GM21723 (cell line): ENCODE measurements around the gene TACC2.
"Not testable (repeated sequence)": the region's sequence is repeated elsewhere in the genome, so short reads cannot be mapped to it uniquely, and the experiment has no call there.

Experiments
- ATAC-seq: cut with Tn5 transposase; IDR thresholded peaks from one replicate; pipeline ENCODE4 v1.9.1; 2021; ENCODE audit warnings: mild to moderate bottlenecking, moderate library complexity; ENCODE audit not compliant: unreplicated experiment

TACC2 gene

DNA sequence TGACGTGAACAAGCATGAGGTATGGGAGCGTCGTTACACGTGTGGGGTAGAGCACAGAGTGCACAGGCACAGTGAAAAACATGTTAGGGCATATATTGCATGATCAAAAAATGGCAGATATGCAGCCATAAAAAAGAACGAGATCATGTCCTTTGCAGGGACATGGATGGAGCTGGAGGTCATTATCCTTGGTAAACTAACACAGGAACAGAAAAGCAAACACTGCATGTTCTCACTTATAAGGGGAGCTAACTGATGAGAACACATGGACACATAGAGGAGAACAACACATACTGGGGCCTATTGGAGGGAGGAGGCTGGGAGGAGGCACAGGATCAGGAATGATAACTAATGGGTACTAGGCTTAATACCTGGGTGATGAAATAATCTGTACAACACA is 66.3 kb downstream of the TACC2 start:
- ATAC-seq: no peak

DNA sequence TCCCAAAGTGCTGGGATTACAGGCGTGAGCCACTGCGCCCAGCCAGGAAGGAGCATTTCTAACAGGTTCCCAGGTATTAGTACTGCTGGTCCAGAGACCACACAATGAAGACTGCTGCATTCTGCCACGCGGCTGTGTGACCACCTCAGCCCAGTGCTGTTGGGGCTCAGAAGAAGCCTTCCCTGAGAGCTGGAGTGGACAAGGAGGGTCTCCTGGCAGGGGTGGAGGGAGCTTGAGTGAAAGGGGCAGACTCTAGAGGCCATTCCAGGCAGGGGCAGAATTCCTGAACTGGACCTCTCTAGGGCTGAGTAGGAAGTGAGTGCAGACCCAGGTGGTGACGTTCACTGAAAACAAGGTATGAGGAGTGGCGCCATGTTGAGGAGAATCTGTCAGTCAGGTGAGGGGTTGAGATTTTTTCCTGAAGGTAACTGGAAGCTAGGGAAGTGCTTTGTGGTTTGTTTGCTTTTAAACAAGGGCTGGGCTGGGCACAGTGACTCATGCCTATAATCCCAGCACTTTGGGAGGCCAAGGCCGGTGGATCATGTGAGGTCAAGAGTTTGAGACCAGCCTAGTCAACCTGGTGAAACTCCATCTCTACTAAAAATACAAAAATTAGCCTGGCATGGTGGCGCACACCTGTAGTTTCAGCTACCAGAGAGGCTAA is 67.6 kb downstream of the TACC2 start:
- ATAC-seq: no peak

DNA sequence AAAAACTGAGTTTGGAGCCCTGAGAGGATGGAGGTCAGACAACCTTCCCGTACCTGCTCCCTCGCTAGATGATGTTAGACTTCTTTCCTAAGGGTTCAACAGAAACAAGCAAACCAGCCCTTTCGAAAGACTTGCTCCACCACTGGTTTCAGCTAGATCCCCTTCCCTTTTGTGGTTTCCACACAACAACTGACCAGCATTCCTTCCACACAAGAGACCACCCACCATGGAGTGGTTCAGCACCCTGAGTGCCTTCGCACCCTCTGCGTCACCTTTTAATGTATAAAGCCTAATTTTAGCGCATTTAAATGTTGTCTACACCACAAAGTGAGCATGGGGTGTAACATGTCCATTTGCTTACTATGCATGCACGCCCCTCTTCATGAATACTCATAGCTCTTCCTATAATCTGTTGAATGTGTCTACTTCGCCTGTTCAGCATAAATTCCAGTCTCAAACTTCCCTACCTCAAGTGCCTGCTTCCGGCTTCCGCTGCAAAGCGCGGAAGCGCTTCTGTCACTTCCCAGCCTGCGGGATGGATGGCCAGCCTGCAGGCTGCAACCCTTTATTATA is 69.0 kb downstream of the TACC2 start:
- ATAC-seq: no peak

- no peak for ATAC-seq
These were observed 71.3 kb downstream of the TACC2 start for GRCh38 chr10:122060250-122060649.

DNA sequence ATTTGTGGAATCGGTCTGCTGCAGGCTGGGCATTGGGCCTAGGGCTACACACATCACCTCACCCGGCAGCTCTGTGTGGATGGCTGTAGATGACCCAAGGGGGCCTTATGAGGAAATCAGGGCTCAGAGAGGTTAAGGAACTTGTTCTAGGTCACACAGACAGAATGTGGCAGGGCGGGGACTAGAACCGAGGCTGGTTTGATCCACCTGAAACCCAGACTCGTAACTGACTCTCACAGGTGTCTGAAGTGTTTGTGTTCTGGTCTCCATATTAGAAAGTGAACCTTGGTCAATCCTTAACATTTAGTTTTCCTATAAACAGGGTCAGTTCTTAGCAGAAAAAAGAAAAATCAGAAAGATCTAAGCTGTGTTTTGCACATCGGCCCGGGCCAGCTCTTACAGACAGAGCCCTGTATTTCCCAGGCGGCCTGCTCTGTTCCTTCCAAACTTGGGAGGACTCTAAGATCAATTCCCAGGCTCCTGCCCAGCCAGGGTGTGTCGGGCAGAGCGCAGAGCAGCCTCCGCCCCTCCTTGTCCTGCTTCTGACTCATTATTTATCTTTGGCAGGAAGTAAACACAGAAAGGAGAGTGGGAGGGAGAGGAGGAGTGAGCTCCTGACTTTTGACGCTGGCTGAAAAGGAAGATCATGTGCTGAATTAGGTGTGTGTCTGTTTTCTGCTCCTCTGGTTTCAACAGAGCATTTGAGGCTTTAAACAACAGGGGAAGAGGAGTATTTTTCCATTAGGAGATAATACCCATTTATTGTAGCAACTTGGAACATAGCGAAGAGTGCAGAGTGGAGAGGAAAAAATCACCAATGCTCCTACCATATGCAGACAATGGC is 74.1 kb downstream of the TACC2 start:
- no peak for ATAC-seq

DNA sequence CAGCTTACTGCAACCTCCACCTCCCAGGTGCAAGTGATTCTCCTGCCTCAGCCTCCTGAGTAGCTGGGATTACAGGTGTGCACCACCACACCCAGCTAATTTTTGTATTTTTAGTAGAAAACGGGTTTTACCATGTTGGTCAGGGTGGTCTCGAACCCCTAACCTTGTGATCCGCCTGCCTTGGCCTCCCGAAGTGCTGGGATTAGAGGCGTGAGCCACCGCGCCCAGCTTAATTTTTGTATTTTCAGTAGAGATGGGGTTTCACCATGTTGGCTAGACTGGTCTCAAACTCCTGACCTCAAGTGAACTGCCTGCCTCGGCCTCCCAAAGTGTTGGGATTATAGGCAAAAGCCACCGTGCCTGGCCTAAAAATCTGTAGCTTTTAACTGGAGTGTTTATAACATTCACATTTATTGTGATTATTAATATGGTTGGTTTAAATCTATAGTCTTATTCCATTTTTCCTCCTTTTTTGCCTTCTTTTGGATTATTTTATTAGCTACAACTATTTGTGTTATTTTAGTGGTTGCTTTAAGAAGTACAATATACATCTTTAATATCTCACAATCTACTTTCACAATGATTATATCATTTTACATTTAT is 77.5 kb downstream of the TACC2 start:
- ATAC-seq: not testable (repeated sequence)

DNA sequence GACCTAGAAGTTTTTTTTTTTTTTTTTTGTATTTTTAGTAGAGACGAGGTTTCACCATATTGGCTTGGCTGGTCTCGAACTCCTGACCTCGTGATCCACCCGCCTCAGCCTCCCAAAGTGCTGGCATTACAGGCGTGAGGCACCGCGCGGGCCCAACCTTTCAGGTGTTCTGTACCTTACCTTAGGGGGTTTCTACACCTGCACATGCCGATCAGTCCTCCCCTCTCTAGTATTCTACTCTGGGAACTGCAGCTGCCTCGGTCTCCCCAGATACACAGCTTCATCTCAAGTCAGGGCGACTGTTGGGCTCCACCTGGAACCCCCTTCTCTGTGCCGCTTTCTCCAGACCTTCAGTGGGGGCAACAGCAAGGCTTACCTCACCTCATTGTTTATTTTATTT is 79.9 kb downstream of the TACC2 start:
- ATAC-seq: no peak

DNA sequence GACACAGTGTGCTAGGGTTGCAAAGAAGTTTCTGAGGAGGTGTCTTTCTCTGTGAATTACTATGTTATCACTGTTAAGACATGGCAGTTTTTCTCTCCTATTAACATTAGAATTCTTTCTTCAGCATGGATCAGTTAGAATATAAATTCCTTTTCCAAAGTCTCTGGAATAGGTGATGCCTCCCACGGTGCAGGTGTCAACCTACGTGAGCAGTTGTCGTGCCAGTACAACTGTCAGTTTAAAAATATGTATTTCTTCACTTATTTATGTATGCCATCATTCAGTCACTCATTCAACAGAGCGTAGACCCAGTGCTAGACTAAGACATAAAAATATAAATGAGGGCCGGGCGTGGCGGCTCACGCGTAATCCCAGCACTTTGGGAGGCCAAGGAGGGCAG is 83.5 kb downstream of the TACC2 start:
- ATAC-seq: no peak

- ATAC-seq: no peak
These were observed 84.5 kb downstream of the TACC2 start for GRCh38 chr10:122073508-122073907.

- ATAC-seq: no peak
These were observed 86.2 kb downstream of the TACC2 start for GRCh38 chr10:122075171-122075570.

GRCh38 chr10:122075876-122076275 is 86.9 kb downstream of the TACC2 start:
- not testable (repeated sequence) for ATAC-seq

DNA sequence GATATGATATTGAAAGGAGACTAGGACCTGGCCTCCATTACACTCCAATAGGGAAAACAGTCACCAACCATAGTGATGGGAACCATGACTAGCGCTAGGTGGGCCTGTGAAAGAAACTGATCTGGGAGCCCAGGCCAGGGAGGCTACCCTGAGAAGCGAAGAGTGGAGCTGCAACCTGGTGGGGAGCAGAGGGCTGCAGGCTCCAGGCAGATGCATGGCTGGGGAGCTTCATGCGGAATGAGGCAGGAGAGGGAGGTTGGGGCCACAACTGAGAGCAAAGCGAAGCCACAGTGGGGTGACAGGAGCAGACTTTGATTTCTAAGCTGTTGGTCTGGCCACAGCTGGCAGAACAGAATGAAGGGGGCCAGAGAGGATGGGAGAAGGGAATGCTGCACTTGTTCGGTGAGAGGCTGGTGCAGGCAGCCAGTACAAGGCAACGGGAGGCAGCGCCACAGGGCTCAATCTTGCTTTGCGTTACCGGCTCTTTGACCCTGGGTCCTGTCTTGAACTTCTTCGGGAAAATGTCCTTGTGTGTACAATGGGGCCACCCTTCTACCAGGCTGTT is 88.4 kb downstream of the TACC2 start:
- no peak for ATAC-seq

- no peak for ATAC-seq
These were observed 89.4 kb downstream of the TACC2 start for GRCh38 chr10:122078326-122078725.

- ATAC-seq: no peak
These were observed 90.2 kb downstream of the TACC2 start for GRCh38 chr10:122078965-122079795.

DNA sequence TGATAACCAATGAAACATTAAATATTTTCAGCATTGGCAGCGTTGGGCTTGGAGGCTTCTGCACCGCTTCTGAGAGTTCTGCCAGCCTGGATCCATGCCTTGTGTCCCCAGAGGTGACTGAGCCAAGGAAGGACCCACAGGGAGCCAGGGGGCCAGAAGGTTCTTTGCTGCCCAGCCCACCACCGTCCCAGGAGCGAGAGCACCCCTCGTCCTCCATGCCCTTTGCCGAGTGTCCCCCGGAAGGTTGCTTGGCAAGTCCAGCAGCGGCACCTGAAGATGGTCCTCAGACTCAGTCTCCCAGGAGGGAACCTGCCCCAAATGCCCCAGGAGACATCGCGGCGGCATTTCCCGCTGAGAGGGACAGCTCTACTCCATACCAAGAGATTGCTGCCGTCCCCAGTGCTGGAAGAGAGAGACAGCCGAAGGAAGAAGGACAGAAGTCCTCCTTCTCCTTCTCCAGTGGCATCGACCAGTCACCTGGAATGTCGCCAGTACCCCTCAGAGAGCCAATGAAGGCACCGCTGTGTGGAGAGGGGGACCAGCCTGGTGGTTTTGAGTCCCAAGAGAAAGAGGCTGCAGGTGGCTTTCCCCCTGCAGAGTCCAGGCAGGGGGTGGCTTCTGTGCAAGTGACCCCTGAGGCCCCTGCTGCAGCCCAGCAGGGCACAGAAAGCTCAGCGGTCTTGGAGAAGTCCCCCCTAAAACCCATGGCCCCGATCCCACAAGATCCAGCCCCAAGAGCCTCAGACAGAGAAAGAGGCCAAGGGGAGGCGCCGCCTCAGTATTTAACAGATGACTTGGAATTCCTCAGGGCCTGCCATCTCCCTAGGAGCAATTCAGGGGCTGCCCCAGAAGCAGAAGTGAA is 93.9 kb downstream of the TACC2 start:
- ATAC-seq: no peak

DNA sequence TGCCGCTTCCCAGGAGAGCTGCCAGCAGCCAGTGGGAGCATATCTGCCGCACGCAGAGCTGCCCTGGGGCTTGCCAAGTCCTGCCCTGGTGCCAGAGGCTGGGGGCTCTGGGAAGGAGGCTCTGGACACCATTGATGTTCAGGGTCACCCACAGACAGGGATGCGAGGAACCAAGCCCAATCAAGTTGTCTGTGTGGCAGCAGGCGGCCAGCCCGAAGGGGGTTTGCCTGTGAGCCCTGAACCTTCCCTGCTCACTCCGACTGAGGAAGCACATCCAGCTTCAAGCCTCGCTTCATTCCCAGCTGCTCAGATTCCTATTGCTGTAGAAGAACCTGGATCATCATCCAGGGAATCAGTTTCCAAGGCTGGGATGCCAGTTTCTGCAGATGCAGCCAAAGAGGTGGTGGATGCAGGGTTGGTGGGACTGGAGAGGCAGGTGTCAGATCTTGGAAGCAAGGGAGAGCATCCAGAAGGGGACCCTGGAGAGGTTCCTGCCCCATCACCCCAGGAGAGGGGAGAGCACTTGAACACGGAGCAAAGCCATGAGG is 94.6 kb downstream of the TACC2 start:
- no peak for ATAC-seq

DNA sequence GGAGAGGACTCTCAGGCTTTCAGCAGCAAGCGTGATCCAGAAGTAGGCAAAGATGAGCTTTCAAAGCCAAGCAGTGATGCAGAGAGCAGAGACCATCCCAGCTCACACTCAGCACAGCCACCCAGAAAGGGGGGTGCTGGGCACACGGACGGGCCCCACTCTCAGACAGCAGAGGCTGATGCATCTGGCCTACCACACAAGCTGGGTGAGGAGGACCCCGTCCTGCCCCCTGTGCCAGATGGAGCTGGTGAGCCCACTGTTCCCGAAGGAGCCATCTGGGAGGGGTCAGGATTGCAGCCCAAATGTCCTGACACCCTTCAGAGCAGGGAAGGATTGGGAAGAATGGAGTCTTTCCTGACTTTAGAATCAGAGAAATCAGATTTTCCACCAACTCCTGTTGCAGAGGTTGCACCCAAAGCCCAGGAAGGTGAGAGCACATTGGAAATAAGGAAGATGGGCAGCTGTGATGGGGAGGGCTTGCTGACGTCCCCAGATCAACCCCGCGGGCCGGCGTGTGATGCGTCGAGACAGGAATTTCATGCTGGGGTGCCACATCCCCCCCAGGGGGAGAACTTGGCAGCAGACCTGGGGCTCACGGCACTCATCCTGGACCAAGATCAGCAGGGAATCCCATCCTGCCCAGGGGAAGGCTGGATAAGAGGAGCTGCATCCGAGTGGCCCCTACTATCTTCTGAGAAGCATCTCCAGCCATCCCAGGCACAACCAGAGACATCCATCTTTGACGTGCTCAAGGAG is 95.5 kb downstream of the TACC2 start:
- no peak for ATAC-seq

DNA sequence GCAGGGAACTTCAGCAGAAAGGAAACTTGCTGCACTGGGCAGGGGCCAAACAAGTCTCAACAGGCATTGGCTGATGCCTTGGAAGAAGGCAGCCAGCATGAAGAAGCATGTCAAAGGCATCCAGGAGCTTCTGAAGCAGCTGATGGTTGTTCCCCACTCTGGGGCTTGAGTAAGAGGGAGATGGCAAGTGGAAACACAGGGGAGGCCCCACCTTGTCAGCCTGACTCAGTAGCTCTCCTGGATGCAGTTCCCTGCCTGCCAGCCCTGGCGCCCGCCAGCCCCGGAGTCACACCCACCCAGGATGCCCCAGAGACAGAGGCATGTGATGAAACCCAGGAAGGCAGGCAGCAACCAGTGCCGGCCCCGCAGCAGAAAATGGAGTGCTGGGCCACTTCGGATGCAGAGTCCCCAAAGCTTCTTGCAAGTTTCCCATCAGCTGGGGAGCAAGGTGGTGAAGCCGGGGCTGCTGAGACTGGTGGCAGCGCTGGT is 96.5 kb downstream of the TACC2 start:
- ATAC-seq: no peak
